ENCODE measurements around the gene LRFN5.

GRCh38 chr14:41915732-41916131, 309.1 kb downstream of the LRFN5 start:
- TF ChIP-seq POLR2A (IDR thresholded peaks at IDR 0.05; ENCODE audit: low read depth, low read length) (no peak), TAF1 (IDR thresholded peaks at IDR 0.05; ENCODE audit: borderline replicate concordance, low read depth, low read length) (no peak), POLR2AphosphoS5 (IDR thresholded peaks at IDR 0.05; ENCODE audit: low read depth, low read length) (no peak)
